Activated T-cell treated with anti-CD3 and anti-CD28 coated beads, Interleukin-2, amount 50 U/mL, for 24 hours (primary cell): ENCODE results near the gene INO80.

Experiments used
- DNase-seq: peaks from one replicate; pipeline ENCODE4 v3.0.0-alpha.2; 2020
- H3K27ac Mint-ChIP-seq: 2 replicates; pipeline ENCODE4 v1.8.0; 2020; ENCODE audit warnings: mild to moderate bottlenecking, mixed read lengths
- H3K27me3 Mint-ChIP-seq: 2 replicates; pipeline ENCODE4 v1.8.0; 2020; ENCODE audit warnings: mixed read lengths
- H3K36me3 Mint-ChIP-seq: 2 replicates; pipeline ENCODE4 v1.8.0; 2020; ENCODE audit warnings: low read depth, mixed read lengths
- H3K4me1 Mint-ChIP-seq: 2 replicates; pipeline ENCODE4 v1.8.0; 2020; ENCODE audit warnings: low read depth, mixed read lengths
- H3K4me3 Mint-ChIP-seq: 2 replicates; pipeline ENCODE4 v1.8.0; 2020; ENCODE audit warnings: mild to moderate bottlenecking, moderate library complexity, mixed read lengths
- H3K9me3 Mint-ChIP-seq: 2 replicates; pipeline ENCODE4 v1.8.0; 2020; ENCODE audit warnings: mixed read lengths

INO80 gene

GRCh38 chr15:41017066-41017735, 98.9 kb downstream of the INO80 start:
- Mint-ChIP-seq H3K27ac (peak overlapping the region; percentile 50), H3K36me3 (peaks cover 95% of the 10 kb centered on the region), H3K4me3 (no peak overlapping the region), H3K27me3 (no peaks in the 10 kb centered on the region), H3K9me3 (no peaks in the 10 kb centered on the region), H3K4me1 (peaks cover 4% of the 10 kb centered on the region)
- no peak for DNase-seq

GRCh38 chr15:41013691-41014414, 102.2 kb downstream of the INO80 start:
- Mint-ChIP-seq H3K36me3 (peaks cover 89% of the 10 kb centered on the region), H3K27ac (no peak overlapping the region), H3K4me1 (peaks cover 4% of the 10 kb centered on the region), H3K4me3 (no peak overlapping the region), H3K27me3 (no peaks in the 10 kb centered on the region), H3K9me3 (no peaks in the 10 kb centered on the region)
- no peak for DNase-seq

DNA sequence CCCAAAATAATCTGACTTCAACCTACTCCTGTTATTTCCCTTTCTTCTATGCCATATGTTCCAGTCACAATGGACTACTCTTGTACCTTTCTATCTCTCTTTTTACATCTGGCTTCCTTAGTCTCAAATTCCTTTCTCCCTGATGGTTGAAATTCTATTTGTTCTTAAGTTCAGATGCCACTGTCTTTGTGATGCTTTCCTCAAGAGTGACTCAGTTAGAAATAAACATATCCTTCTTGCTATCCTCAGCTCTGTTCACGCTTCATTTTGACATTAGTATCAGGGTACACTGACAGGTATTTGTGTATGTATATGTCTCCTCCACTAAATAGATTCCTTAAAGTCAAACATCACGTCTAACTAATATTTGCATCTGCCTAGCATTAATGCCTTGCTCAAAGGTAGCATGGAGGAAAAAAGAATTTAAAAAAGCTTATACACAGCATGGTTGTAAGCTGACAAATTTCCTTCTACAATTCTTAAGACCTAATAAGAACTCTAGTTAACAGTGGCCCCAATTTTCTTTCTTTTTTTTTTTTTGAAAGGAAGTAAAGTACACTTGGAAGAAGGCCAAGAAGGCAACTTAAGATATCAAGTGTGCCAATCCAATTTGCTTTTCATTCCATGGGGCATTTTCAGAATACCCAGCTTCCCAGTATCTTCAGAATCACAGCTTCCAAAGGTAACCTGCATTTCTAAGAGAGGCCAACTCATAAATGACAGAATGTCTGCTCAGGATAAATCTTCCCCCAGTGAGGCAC, 104.8 kb downstream of the INO80 start:
- Mint-ChIP-seq H3K4me1 (no peaks in the 10 kb centered on the region), H3K9me3 (no peaks in the 10 kb centered on the region), H3K27ac (peak overlapping the region; percentile 3), H3K36me3 (peaks cover 88% of the 10 kb centered on the region), H3K27me3 (no peaks in the 10 kb centered on the region), H3K4me3 (no peak overlapping the region)
- no peak for DNase-seq

- Mint-ChIP-seq H3K9me3 (no peaks in the 10 kb centered on the region), H3K27me3 (no peaks in the 10 kb centered on the region), H3K4me3 (no peak overlapping the region), H3K36me3 (peaks cover 89% of the 10 kb centered on the region), H3K4me1 (no peaks in the 10 kb centered on the region), H3K27ac (no peak overlapping the region)
- no peak for DNase-seq
These were observed 105.7 kb downstream of the INO80 start for GRCh38 chr15:41010345-41010744.

DNA sequence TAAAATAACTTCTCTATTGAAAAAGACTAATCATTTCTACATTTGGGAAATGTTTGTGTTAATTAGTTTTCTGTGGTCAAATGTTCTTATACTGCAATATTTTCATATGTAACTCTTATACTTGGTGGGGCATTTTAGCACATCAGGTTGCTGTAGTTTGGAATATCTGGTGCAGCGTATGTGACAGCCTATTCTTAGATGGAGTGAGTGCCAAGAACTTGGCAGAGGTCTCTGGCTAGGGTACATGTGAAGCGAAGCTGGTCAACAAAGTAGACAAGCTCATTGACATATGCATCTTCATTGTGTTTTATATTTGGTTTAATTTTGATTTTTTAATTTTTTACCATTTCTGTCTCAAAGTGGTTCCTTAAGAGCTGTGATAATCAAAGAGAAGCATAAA, 109.6 kb downstream of the INO80 start:
- Mint-ChIP-seq H3K36me3 (peaks cover 86% of the 10 kb centered on the region), H3K27ac (no peak overlapping the region), H3K9me3 (no peaks in the 10 kb centered on the region), H3K27me3 (no peaks in the 10 kb centered on the region), H3K4me1 (no peaks in the 10 kb centered on the region), H3K4me3 (no peak overlapping the region)
- no peak for DNase-seq

GRCh38 chr15:41004490-41004889, 111.6 kb downstream of the INO80 start:
- H3K9me3 Mint-ChIP-seq, result no peaks in the 10 kb centered on the region
- H3K27me3 Mint-ChIP-seq, result no peaks in the 10 kb centered on the region
- no peak overlapping the region for H3K4me3 Mint-ChIP-seq
- no peak overlapping the region for H3K27ac Mint-ChIP-seq
- H3K36me3 Mint-ChIP-seq, result peaks cover 89% of the 10 kb centered on the region
- DNase-seq, result no peak
- H3K4me1 Mint-ChIP-seq, result no peaks in the 10 kb centered on the region

GRCh38 chr15:41001524-41002214, 114.4 kb downstream of the INO80 start:
- DNase-seq, result no peak
- no peak overlapping the region for H3K27ac Mint-ChIP-seq
- no peaks in the 10 kb centered on the region for H3K9me3 Mint-ChIP-seq
- H3K27me3 Mint-ChIP-seq, result no peaks in the 10 kb centered on the region
- no peak overlapping the region for H3K4me3 Mint-ChIP-seq
- peaks cover 85% of the 10 kb centered on the region for H3K36me3 Mint-ChIP-seq
- no peaks in the 10 kb centered on the region for H3K4me1 Mint-ChIP-seq

DNA sequence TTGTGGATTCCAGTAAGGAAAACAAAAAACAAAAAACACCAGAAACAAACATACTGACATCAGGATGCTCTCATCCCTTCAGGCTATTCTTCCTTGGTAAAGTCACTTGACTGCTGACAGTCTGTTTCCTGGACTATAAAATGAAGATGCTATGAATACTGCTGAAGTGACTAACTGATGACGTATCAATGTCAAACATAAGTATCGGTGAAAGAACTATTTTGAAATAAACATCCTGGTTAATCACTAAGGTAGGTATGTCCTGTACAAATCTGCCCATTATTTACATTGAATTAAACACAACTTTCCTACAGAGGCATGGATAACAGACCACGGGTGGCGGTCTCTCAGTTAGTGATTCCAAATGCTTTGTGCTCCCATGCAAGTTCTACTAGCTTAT, 116.9 kb downstream of the INO80 start:
- H3K27me3 Mint-ChIP-seq, result no peaks in the 10 kb centered on the region
- H3K27ac Mint-ChIP-seq, result no peak overlapping the region
- no peaks in the 10 kb centered on the region for H3K4me1 Mint-ChIP-seq
- DNase-seq, result no peak
- H3K36me3 Mint-ChIP-seq, result peaks cover 82% of the 10 kb centered on the region
- no peaks in the 10 kb centered on the region for H3K9me3 Mint-ChIP-seq
- no peak overlapping the region for H3K4me3 Mint-ChIP-seq

DNA sequence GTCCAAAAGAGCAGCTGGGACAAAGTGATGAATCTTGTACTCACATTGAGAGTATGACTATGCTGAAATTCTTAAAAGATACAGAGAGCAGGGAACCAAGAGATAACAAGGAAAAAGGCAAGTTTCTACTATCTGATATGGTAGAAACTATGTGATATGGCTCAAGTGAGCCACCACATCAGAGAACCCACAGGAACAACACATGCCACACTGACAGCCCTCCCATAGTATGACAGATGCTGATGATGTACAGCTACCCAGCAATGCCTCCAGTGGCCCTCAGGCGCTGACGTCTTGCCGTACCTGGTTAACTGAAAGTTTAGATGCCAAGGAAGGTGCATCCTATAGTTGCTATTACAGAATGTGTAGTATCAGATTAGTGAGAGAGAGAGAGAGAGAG, 120.4 kb downstream of the INO80 start:
- no peaks in the 10 kb centered on the region for H3K27me3 Mint-ChIP-seq
- H3K27ac Mint-ChIP-seq, result peak overlapping the region; percentile 10
- no peaks in the 10 kb centered on the region for H3K9me3 Mint-ChIP-seq
- no peak overlapping the region for H3K4me3 Mint-ChIP-seq
- H3K4me1 Mint-ChIP-seq, result peaks cover 9% of the 10 kb centered on the region
- DNase-seq, result no peak
- peaks cover 84% of the 10 kb centered on the region for H3K36me3 Mint-ChIP-seq

GRCh38 chr15:40992825-40993224, 123.3 kb downstream of the INO80 start:
- Mint-ChIP-seq H3K27ac (no peak overlapping the region), H3K9me3 (no peaks in the 10 kb centered on the region), H3K36me3 (peaks cover 84% of the 10 kb centered on the region), H3K4me3 (no peak overlapping the region), H3K4me1 (peaks cover 19% of the 10 kb centered on the region), H3K27me3 (no peaks in the 10 kb centered on the region)
- no peak for DNase-seq

- peaks cover 85% of the 10 kb centered on the region for H3K36me3 Mint-ChIP-seq
- H3K27me3 Mint-ChIP-seq, result no peaks in the 10 kb centered on the region
- DNase-seq, result no peak
- H3K4me1 Mint-ChIP-seq, result peaks cover 19% of the 10 kb centered on the region
- H3K27ac Mint-ChIP-seq, result no peak overlapping the region
- H3K9me3 Mint-ChIP-seq, result no peaks in the 10 kb centered on the region
- no peak overlapping the region for H3K4me3 Mint-ChIP-seq
These were observed 123.8 kb downstream of the INO80 start for GRCh38 chr15:40992241-40992741.

- no peaks in the 10 kb centered on the region for H3K27me3 Mint-ChIP-seq
- H3K4me3 Mint-ChIP-seq, result no peak overlapping the region
- H3K27ac Mint-ChIP-seq, result peak overlapping the region; percentile 73
- H3K36me3 Mint-ChIP-seq, result peaks cover 85% of the 10 kb centered on the region
- H3K4me1 Mint-ChIP-seq, result peaks cover 19% of the 10 kb centered on the region
- DNase-seq, result no peak
- H3K9me3 Mint-ChIP-seq, result no peaks in the 10 kb centered on the region
These were observed 124.7 kb downstream of the INO80 start for GRCh38 chr15:40991355-40991754.

DNA sequence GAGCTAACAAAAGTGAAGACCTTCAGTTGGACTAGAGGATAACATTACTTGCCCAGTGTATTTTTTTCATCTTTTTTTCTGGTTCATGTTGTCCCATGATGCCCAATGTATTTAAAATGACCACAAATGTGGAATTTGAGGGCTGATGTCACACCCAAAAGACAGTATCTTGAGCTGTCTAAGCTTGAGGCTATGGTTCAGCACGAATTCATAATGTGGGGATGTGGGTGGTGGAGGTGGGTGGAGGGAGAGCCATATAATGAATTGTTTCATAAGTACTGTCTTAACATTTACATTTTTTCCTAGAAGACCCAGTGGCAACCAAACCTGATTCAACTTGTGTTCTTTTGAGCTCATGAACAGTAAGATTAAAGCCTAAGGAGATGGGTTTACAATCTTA, 125.3 kb downstream of the INO80 start:
- H3K9me3 Mint-ChIP-seq, result no peaks in the 10 kb centered on the region
- DNase-seq, result no peak
- H3K27ac Mint-ChIP-seq, result peak overlapping the region; percentile 73
- no peak overlapping the region for H3K4me3 Mint-ChIP-seq
- H3K36me3 Mint-ChIP-seq, result peaks cover 85% of the 10 kb centered on the region
- no peaks in the 10 kb centered on the region for H3K27me3 Mint-ChIP-seq
- H3K4me1 Mint-ChIP-seq, result peaks cover 19% of the 10 kb centered on the region

GRCh38 chr15:40990080-40990479, 126.0 kb downstream of the INO80 start:
- no peak overlapping the region for H3K4me3 Mint-ChIP-seq
- peak overlapping the region; percentile 73 for H3K27ac Mint-ChIP-seq
- peaks cover 85% of the 10 kb centered on the region for H3K36me3 Mint-ChIP-seq
- H3K4me1 Mint-ChIP-seq, result peaks cover 19% of the 10 kb centered on the region
- no peak for DNase-seq
- no peaks in the 10 kb centered on the region for H3K9me3 Mint-ChIP-seq
- no peaks in the 10 kb centered on the region for H3K27me3 Mint-ChIP-seq
